ENCODE data around the gene RFPL3.
"Not testable (repeated sequence)": the region's sequence is repeated elsewhere in the genome, so short reads cannot be mapped to it uniquely, and the experiment has no call there.

RFPL3 gene

DNA sequence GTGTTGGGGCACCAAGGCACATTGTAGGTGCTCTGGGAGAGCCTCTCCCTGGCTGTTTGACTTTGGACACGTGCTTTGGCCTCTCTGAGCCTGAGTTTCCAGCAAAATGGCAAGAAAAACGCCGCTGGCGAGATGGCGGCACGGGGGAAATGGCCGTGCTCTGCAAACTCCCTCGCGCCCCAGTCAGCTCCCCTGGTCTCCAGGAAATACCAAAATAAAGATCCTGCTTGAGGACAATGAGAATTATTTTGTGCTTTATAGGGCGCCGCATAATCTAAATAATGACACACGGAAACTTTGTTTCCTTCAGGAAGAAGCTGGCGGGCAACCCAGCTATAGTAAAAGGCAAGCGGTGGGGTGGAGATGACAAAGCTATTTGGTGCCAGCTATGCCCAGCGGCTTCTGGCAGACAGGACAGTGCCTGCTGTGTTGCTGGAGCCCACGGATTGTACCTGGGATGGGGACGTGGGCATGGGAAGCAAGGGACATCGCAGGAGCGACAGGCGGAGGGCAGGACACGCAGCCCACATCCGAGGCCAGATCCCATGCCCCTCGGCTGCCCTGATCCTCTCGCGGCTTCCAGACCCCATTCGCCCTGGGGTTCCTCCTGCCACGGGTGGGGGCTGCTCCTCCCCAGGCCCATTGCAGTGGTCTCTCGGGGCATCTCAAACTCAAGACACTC lies 26.3 kb upstream of the RFPL3 start:
- DNase-seq: no peak

- DNase-seq: no peak
Measured at GRCh38 chr22:32331918-32332725, 25.5 kb upstream of the RFPL3 start.

DNA sequence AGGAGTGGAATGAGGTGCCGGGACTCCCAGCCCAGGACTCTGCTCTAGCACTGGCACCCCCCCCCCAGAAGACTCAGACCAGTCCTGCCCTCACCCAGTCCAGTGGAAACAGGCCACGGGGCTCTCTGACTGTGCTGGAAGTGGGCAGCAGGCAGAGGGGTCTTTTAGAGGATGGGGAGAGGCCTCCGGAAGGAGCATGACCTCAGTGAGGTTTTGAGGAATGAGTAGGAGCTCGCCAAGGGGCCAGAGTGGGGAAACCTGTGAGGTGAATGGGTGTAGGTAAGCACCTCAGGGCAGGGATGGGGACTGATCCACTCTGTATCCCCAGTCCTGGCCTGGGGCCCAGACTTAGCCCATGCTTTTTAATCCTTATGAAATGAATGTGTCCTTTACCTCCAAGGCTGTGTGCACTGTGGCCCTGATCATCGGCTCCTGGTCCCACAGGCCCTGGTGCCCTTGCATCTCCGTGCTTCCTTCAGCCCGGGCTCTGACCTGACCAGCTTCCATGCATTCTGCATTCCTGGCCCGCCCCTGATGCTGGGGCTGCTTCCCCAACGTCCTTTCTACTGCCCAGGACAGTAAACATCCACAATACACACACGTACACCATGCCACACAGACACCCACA lies 24.4 kb upstream of the RFPL3 start:
- no peak for DNase-seq

GRCh38 chr22:32333769-32334659 lies 23.7 kb upstream of the RFPL3 start:
- DNase-seq: no peak

- no peak for DNase-seq
Measured at GRCh38 chr22:32334660-32335365, 22.9 kb upstream of the RFPL3 start.

- DNase-seq: no peak
Measured at GRCh38 chr22:32335471-32335870, 22.2 kb upstream of the RFPL3 start.

GRCh38 chr22:32336121-32336603 lies 21.5 kb upstream of the RFPL3 start:
- DNase-seq: no peak

DNA sequence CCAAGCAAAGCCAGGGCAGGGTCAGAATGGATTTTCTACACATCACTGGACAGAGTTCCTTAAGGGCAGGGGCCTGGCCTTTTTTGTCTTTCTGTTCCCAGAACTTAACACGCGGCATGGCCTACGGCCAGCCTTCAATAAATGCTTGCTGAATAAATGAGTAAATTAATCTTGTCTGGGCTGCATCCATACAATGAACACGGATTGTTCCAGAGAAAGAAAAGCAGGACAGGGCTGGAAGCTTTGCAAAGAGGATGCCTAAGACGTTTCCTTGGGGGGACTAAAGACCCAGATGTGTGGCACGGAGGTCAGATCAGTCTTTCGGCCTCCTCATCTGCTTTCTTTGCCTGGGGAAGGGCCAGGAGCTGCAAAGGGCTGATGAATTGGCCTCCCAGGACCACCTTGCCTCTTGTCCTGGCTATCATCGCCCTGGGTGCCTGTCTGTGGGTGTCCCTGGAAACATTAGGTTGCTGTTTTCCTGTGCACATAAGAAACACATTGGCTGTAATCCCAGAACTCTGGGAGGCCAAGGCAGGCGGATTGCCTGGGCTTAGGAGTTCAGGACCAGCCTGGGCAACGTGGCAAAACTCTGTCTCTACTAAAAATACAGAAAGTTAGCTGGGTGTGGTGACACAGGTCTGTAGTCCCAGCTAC lies 20.8 kb upstream of the RFPL3 start:
- DNase-seq: no peak

DNA sequence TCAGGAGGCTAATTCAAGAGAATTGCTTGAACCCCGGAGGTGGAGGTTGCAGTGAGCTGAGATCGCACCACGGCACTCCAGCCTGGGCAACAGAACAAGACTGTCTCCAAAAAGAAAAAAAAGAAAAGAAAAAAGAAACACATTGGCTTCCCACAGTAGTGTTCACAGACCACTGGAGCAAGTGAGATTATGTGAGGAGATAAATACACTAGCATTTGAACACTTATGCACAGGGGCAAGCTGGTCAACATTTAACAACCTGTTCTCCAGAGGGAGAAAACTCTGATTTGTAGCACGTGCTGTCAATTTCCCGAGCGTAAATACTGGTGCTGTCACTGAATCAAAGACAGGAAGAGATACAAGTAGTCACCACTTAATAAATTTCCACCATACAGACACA lies 20.2 kb upstream of the RFPL3 start:
- DNase-seq: not testable (repeated sequence)

DNA sequence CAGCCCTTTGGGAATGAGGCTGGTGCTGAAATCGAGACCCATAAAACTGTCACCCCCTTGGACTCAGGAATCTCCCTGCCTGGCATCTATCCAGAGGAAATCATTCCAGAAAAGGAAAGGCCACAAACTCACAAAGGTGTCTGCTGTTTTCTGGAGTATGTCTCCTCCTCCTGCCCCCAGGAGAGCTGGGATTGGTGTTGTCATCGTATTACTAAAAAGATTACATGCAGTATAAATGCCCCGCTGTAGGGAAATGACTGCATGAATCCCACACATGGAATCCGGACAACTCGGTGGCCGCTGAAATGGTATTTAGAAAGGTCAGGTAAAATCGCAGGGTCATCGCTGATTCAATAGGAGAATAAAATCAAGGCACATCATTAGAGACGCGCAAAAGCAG lies 18.9 kb upstream of the RFPL3 start:
- no peak for DNase-seq

GRCh38 chr22:32339190-32340012 lies 18.3 kb upstream of the RFPL3 start:
- no peak for DNase-seq

GRCh38 chr22:32340411-32340810 lies 17.3 kb upstream of the RFPL3 start:
- DNase-seq: no peak

- no peak for DNase-seq
Measured at GRCh38 chr22:32341122-32341740, 16.4 kb upstream of the RFPL3 start.

- no peak for DNase-seq
Measured at GRCh38 chr22:32342977-32343376, 14.7 kb upstream of the RFPL3 start.

DNA sequence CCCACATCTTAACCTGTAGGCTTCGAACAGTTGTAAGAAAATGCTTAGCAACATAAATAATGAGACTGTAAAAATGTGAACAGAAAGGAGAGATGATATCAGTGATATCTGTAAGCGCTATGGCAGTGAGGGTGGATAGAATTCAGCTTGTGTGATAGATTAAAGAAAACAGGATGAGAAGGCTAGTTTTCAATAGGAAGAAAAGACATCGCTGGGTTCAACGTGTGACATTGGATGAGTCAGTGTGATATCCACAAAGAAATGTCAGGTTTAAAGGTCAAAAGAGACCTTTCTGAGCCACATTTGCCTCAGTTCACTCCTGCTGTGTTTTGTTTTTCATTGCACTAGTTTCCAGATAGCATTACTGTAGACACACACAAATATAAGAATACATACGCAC lies 13.7 kb upstream of the RFPL3 start:
- DNase-seq: no peak

- no peak for DNase-seq
Measured at GRCh38 chr22:32348031-32348611, 9.5 kb upstream of the RFPL3 start.

- DNase-seq: not testable (repeated sequence)
Measured at GRCh38 chr22:32351875-32352274, 5.8 kb upstream of the RFPL3 start.

GRCh38 chr22:32352681-32353080 lies 5.0 kb upstream of the RFPL3 start:
- no peak for DNase-seq

DNA sequence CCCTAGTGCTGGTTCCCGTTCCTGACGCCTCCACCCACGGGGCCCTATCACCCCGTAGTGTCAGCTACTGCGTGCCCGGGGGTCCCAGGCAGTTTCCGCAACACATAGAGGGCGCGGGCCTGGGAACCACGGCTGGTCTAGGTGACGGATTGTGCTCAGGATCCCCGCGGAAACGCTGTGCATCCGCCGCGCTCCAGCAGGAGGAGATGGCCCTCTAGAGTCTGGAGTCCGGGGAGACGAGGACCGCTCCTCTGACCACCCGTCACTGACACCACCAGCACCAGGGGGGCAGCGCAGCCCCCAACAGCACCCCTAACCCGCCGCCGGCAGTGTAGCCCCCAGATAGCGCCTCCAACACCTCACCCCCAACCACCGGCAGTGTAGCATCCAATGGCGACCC lies 4.4 kb upstream of the RFPL3 start:
- DNase-seq: no peak

GRCh38 chr22:32353840-32354239 lies 3.8 kb upstream of the RFPL3 start:
- no peak for DNase-seq
